ENCODE measurements around the gene ZBTB46. TPM values are rescaled to one million over a fixed set of nuclear protein-coding genes. Genes with fewer than 3 reads are reported as not detected.

The ZBTB46 gene
- total RNA-seq, 4 donors from 2014 or later, result 11.5 to 20.4 (median 12.6) TPM

DNA sequence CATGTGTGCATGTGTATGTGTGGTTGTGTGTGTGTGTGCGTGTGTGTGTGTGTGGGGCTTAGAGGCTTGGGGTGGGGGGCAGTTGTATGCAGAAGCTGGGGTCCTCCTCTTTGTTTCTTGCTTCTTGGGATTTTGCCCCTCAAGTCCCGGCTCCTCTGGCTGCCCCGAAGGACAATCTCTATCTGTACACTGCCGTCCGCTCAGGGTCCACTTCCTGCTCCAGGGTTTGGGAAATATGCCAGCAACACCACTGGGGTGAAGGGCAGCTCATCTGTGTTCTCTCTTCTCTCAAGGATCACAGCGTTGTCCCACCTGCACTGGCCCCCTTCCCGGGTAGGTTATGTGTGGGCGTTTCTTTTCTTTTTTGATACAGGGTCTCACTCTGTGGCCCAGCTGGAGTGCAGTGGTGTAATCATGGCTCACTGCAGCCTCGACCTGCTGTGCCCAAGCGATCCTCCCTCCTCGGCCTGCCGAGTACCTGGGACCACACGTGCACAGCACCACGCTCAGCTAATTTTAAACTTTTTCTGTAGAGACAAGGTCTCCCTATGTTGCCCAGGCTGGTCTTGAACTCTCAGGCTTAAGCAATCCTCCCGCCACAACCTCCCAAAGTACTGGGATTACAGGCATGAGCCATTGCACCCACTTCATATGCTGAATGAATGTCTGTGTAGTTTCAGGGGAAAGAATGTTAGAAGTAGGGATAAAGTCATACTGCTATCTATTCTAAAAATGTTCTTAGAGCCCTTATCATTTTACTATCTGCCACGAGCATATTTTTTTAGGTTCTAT, 65.8 kb downstream of the ZBTB46 start:
- Histone ChIP-seq H3K9me3 (no peaks in the 10 kb centered on the region), H3K36me3 (peaks cover 0 to 47% (median 0%) of the 10 kb centered on the region in 3 donors), H3K27me3 (no peaks in the 10 kb centered on the region), H3K4me1 (no peaks in the 10 kb centered on the region), H3K4me3 (no peak overlapping the region), H3K27ac (no peak overlapping the region)
- no peak for TF ChIP-seq EP300 (IDR thresholded peaks at IDR 0.05)
- TF ChIP-seq, protein P1, sequence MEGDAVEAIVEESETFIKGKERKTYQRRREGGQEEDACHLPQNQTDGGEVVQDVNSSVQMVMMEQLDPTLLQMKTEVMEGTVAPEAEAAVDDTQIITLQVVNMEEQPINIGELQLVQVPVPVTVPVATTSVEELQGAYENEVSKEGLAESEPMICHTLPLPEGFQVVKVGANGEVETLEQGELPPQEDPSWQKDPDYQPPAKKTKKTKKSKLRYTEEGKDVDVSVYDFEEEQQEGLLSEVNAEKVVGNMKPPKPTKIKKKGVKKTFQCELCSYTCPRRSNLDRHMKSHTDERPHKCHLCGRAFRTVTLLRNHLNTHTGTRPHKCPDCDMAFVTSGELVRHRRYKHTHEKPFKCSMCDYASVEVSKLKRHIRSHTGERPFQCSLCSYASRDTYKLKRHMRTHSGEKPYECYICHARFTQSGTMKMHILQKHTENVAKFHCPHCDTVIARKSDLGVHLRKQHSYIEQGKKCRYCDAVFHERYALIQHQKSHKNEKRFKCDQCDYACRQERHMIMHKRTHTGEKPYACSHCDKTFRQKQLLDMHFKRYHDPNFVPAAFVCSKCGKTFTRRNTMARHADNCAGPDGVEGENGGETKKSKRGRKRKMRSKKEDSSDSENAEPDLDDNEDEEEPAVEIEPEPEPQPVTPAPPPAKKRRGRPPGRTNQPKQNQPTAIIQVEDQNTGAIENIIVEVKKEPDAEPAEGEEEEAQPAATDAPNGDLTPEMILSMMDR (IDR thresholded peaks at IDR 0.05), result no peak
- TF ChIP-seq POLR2A (IDR thresholded peaks at IDR 0.05), result no peak
- DNase-seq (ENCODE audit: low spot score in 2 of 2), result no peak
- 79 to 83% methylated on average over 16 of the region's 16 CpGs for WGBS, 2 donors

DNA sequence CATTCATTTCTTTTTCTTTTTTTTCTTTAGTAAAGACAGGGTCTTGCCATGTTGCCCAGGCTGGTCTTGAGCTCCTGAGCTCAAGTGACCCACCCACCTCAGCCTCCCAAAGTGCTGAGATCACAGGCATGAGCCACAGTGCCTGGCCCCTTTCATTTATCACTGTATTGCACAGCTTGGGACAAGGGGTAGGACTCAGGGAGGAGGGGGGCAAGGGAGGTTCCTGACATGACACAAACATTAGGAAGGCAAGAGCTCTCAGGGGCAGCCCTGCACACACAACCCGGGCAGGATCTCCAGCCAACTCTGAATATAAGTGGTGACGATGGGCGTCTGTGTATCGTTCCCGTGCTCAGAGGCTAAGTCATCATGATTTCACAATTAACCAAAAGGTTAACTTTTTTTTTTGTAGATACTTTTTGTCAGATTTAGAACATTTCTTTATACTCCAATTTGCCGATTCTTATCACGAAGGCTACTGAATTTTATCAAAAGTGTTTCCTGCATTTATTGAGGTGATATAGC, 71.6 kb downstream of the ZBTB46 start:
- TF ChIP-seq EP300 (IDR thresholded peaks at IDR 0.05) (no peak), POLR2A (IDR thresholded peaks at IDR 0.05) (no peak)
- Histone ChIP-seq H3K4me1 (no peaks in the 10 kb centered on the region), H3K27ac (no peak overlapping the region), H3K9me3 (no peaks in the 10 kb centered on the region), H3K4me3 (no peak overlapping the region), H3K36me3 (peaks cover 0 to 9% (median 0%) of the 10 kb centered on the region in 3 donors), H3K27me3 (no peaks in the 10 kb centered on the region)
- no peak for DNase-seq (ENCODE audit: low spot score in 2 of 2)
- WGBS, 2 donors, result 89 to 91% methylated on average over 7 of the region's 7 CpGs

- no peaks in the 10 kb centered on the region for H3K4me1 ChIP-seq
- no peaks in the 10 kb centered on the region for H3K9me3 ChIP-seq
- H3K36me3 ChIP-seq, result peaks cover 0 to 5% (median 0%) of the 10 kb centered on the region in 3 donors
- TF ChIP-seq, protein P1 (IDR thresholded peaks at IDR 0.05), result no peak
- TF ChIP-seq EP300 (IDR thresholded peaks at IDR 0.05) (no peak), POLR2A (IDR thresholded peaks at IDR 0.05) (no peak)
- WGBS, 2 donors, result 87 to 93% methylated on average over 4 to 5 of the region's 7 CpGs
- H3K27me3 ChIP-seq, result no peaks in the 10 kb centered on the region
- H3K4me3 ChIP-seq, result no peak overlapping the region
- no peak for DNase-seq (ENCODE audit: low spot score in 2 of 2)
- H3K27ac ChIP-seq, result no peak overlapping the region
These were observed 72.9 kb downstream of the ZBTB46 start for GRCh38 chr20:63758152-63758551.

- no peaks in the 10 kb centered on the region for H3K27me3 ChIP-seq
- peaks cover 0 to 9% (median 0%) of the 10 kb centered on the region in 3 donors for H3K36me3 ChIP-seq
- H3K4me1 ChIP-seq, result no peaks in the 10 kb centered on the region
- H3K9me3 ChIP-seq, result no peaks in the 10 kb centered on the region
- 61 to 64% methylated on average over 8 of the region's 8 CpGs for WGBS, 2 donors
- TF ChIP-seq, protein P1 (IDR thresholded peaks at IDR 0.05), result no peak
- TF ChIP-seq POLR2A (IDR thresholded peaks at IDR 0.05) (no peak), EP300 (IDR thresholded peaks at IDR 0.05) (no peak)
- no peak overlapping the region for H3K27ac ChIP-seq
- H3K4me3 ChIP-seq, result no peak overlapping the region
- no peak for DNase-seq (ENCODE audit: low spot score in 2 of 2)
These were observed 74.4 kb downstream of the ZBTB46 start for GRCh38 chr20:63756648-63756991.

GRCh38 chr20:63755933-63756647, 75.0 kb downstream of the ZBTB46 start:
- peaks cover 0 to 9% (median 0%) of the 10 kb centered on the region in 3 donors for H3K36me3 ChIP-seq
- H3K27me3 ChIP-seq, result no peaks in the 10 kb centered on the region
- TF ChIP-seq, protein P1 (IDR thresholded peaks at IDR 0.05), result no peak
- TF ChIP-seq POLR2A (IDR thresholded peaks at IDR 0.05) (no peak), EP300 (IDR thresholded peaks at IDR 0.05) (no peak)
- H3K4me3 ChIP-seq, result no peak overlapping the region
- H3K27ac ChIP-seq, result no peak overlapping the region
- WGBS, 2 donors, result 73 to 83% methylated on average over 18 of the region's 18 CpGs
- no peaks in the 10 kb centered on the region for H3K9me3 ChIP-seq
- H3K4me1 ChIP-seq, result no peaks in the 10 kb centered on the region
- no peak for DNase-seq (ENCODE audit: low spot score in 2 of 2)

Measured in tibial nerve (tissue), 4 donors.